Adrenal gland (tissue), 12 donors: ENCODE measurements around the gene TEX2. TPM values are rescaled to one million over a fixed set of nuclear protein-coding genes. Genes with fewer than 3 reads are reported as not detected.
"Not testable (repeated sequence)": the region's sequence is repeated elsewhere in the genome, so short reads cannot be mapped to it uniquely, and the experiment has no call there.

Experiments used
- DNase-seq, 7 donors: peaks; one replicate each; pipeline ENCODE4 v3.0.0-alpha.2; 2019 to 2020
- H3K27ac ChIP-seq, 5 donors: fragments of 200-600 bp; sonication (generic) in 4 of 5; 1 replicate in 3 of 5; 2 replicates in 2 of 5; pipeline versions ENCODE4 v1.5.1 to v1.8.0; 2016 to 2020; ENCODE audit warnings: mild to moderate bottlenecking in 1 of 5
- H3K27me3 ChIP-seq: fragments of 200-600 bp; 2 replicates; pipeline ENCODE4 v1.8.0; 2021
- H3K36me3 ChIP-seq, 2 donors: fragments of 200-600 bp; replicated peaks in 1 of 2; 1 replicate in 1 of 2; 2 replicates in 1 of 2; pipeline versions ENCODE4 v1.5.1 to v1.8.0; 2018 to 2022
- H3K4me1 ChIP-seq, 2 donors: fragments of 200-600 bp; replicated peaks in 1 of 2; 1 replicate in 1 of 2; 2 replicates in 1 of 2; pipeline versions ENCODE4 v1.5.1 to v1.8.0; 2018 to 2021
- H3K4me3 ChIP-seq, 4 donors: fragments of 200-600 bp; sonication (generic) in 3 of 4; one replicate each; pipeline ENCODE4 v1.5.1; 2016 to 2018
- H3K9me3 ChIP-seq, 3 donors: fragments of 200-600 bp; sonication (generic) in 1 of 3; replicated peaks in 1 of 3; 1 replicate in 2 of 3; 2 replicates in 1 of 3; pipeline versions ENCODE4 v1.5.1 to v1.8.0; 2016 to 2021
- POLR2A ChIP-seq, 2 donors: fragments of 450-650 bp; IDR thresholded peaks; one replicate each; pipeline ENCODE4 v1.6.1; 2017; ENCODE audit warnings: antibody characterized with exemption in 2 of 2, mild to moderate bottlenecking in 2 of 2, moderate library complexity in 1 of 2
- WGBS, 4 donors: extraction: QIAGEN DNeasy Blood & Tissue Kit in 2 of 4; methylation state at CpG; one replicate each; pipeline versions ENCODE4 v1.1.5 to v1.1.7; 2013 to 2017; 5-methylcytosine and 5-hydroxymethylcytosine counted together
- intact Hi-C, 2 donors: fragments of 100-400 bp; cut with DNase I; formaldehyde crosslinking; loops; one replicate each; pipeline versions ENCODE4 v1.14.1 to v1.15.0; 2022 to 2023
- polyA plus RNA-seq, 3 donors: library from polyadenylated mRNA; stranded (reverse); fragments of 200-250 nt in 2 of 3; fragments of 350-450 nt in 1 of 3; fragmentation: Illumina TruSeq in 1 of 3; extraction: RNeasy Lipid Tissue Mini Kit (QIAGEN cat#74804) in 1 of 3; gene quantifications; one replicate each; pipeline ENCODE4 v1.2.3, GENCODE V29; 2013 to 2014
- total RNA-seq, 9 donors: library from RNA; depleted of rRNA in 4 of 9; stranded (reverse); fragments of >200 nt in 4 of 9; fragments of 120-200 nt in 1 of 9; fragmentation: NEBNext Ultra II Directional in 1 of 9; extraction: Animal tissue kit (Norgen Biotek cat#: 25700) in 1 of 9; gene quantifications; one replicate each; pipeline versions ENCODE4 v1.1.0 to v1.2.4, GENCODE V29; 2013 to 2023
- TF ChIP-seq, protein P1 (sequence below), 6 experiments: fragments of 450-650 bp in 4 of 6; fragments of 200-600 bp in 2 of 6; sonication (generic) in 1 of 6; IDR thresholded peaks; 1 replicate in 5 of 6; 2 replicates in 1 of 6; pipeline versions ENCODE4 v1.5.1 to v1.8.0; 2016 to 2021; ENCODE audit warnings: antibody characterized with exemption in 6 of 6, mild to moderate bottlenecking in 2 of 6, moderate library complexity in 1 of 6
- donor health status: healthy with polysubstance abuse.
- donor health status: Bipolar disorder and iron deficiency.
- donor health status: DM: yes; HTN: yes; CAD: no.
- donor health status: DM: no; HTN: no; CAD: no.
- donor health status: DM: no; HTN: no; CAD: no.
- donor health status: DM: yes; HTN: yes; CAD: no.

TEX2 gene
- total and polyA plus RNA-seq, 12 donors = 12.0 to 91.5 (median 62.5) TPM

DNA sequence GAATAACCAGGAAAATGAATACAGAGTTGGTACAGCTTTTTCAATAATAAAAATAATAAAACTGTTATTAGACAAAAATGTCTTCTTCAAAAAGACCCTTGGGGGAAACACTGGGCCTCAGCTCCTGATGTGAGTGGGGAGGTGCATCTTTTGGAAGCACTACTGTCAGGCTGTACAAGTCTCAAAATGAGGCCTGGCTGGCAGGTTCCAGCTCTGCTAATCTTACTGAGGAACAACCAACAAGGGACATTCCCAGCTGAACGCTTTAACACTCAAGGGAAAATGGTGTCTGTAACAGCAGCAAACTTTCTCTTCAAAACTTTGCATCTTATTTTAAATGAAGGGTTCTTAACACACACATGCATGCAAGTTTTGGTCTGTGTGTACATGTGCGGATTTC lies 19.7 kb downstream of the TEX2 start:
- Histone ChIP-seq H3K4me1 (peaks cover 16 to 28% of the 10 kb centered on the region in 2 donors), H3K9me3 (no peaks in the 10 kb centered on the region), H3K36me3 (no peaks in the 10 kb centered on the region), H3K27me3 (no peaks in the 10 kb centered on the region), H3K4me3 (no peak overlapping the region), H3K27ac (no peak overlapping the region)
- TF ChIP-seq POLR2A (IDR thresholded peaks at IDR 0.05) = no peak
- TF ChIP-seq, protein P1, sequence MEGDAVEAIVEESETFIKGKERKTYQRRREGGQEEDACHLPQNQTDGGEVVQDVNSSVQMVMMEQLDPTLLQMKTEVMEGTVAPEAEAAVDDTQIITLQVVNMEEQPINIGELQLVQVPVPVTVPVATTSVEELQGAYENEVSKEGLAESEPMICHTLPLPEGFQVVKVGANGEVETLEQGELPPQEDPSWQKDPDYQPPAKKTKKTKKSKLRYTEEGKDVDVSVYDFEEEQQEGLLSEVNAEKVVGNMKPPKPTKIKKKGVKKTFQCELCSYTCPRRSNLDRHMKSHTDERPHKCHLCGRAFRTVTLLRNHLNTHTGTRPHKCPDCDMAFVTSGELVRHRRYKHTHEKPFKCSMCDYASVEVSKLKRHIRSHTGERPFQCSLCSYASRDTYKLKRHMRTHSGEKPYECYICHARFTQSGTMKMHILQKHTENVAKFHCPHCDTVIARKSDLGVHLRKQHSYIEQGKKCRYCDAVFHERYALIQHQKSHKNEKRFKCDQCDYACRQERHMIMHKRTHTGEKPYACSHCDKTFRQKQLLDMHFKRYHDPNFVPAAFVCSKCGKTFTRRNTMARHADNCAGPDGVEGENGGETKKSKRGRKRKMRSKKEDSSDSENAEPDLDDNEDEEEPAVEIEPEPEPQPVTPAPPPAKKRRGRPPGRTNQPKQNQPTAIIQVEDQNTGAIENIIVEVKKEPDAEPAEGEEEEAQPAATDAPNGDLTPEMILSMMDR (IDR thresholded peaks at IDR 0.05) = no peak
- DNase-seq = no peak
- intact Hi-C loops = no loop called here
- 91 to 98% (median 95%) methylated on average over 2 of the region's 2 CpGs for WGBS, 4 donors

- no peaks in the 10 kb centered on the region for H3K27me3 ChIP-seq
- WGBS, 4 donors = 92 to 96% (median 94%) methylated on average over 7 of the region's 7 CpGs
Observed at GRCh38 chr17:64242633-64243032, 20.4 kb downstream of the TEX2 start.

DNA sequence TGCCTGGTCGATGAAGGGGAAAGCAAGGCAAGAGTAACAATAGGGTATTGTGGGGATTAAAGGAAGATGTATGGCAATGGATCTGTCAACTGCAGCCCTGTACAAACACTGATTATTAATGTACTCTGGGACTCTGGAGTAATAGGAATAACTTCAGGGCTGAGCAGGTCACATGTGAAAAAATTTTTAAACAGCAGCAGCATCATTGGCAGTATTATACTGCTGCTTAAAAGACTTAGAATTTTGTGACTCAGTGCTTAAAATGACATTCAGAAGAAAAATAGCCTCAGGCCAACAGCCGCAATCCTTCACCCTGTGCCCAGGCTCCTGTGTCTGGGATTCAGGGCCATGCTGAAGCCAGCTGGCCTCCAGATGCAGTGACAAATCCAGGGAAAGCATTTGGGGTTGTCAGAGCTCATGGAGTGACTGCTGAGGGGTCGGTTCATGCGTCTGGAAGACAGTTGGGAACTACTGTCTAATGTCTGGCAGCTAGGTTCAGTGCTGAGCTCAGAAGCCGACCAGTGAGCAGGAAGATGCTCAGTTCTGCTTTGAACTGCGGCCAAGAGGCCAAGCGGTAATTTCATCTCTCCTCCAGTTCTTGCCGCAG lies 22.2 kb downstream of the TEX2 start:
- intact Hi-C loops = no loop called here
- peak overlapping the region; percentile 22 to 91 (median 73) for H3K27ac ChIP-seq
- no peaks in the 10 kb centered on the region for H3K9me3 ChIP-seq
- peak; percentile 65 to 92 (median 85) for DNase-seq
- no peaks in the 10 kb centered on the region for H3K27me3 ChIP-seq
- peaks cover 16 to 28% of the 10 kb centered on the region in 2 donors for H3K4me1 ChIP-seq
- no peak overlapping the region for H3K4me3 ChIP-seq
- no peaks in the 10 kb centered on the region for H3K36me3 ChIP-seq
- peak in 1 of 2 donors; percentile 43 for TF ChIP-seq POLR2A (IDR thresholded peaks at IDR 0.05)
- TF ChIP-seq, protein P1 (IDR thresholded peaks at IDR 0.05) = no peak
- WGBS, 4 donors = 7 to 15% (median 11%) methylated on average over 8 of the region's 8 CpGs

More at GRCh38 chr17:64242633-64243032, 20.4 kb downstream of the TEX2 start:
- DNase-seq = no peak
- TF ChIP-seq, protein P1 (IDR thresholded peaks at IDR 0.05) = no peak
- no peak for TF ChIP-seq POLR2A (IDR thresholded peaks at IDR 0.05)
- Histone ChIP-seq H3K4me3 (no peak overlapping the region), H3K9me3 (no peaks in the 10 kb centered on the region), H3K27ac (peak overlapping the region in 1 of 5 donors; percentile 62), H3K36me3 (no peaks in the 10 kb centered on the region), H3K4me1 (peaks cover 16 to 28% of the 10 kb centered on the region in 2 donors)
- intact Hi-C loops = no loop called here

GRCh38 chr17:64240261-64240740 lies 22.8 kb downstream of the TEX2 start:
- Histone ChIP-seq H3K27me3 (no peaks in the 10 kb centered on the region), H3K4me3 (no peak overlapping the region), H3K27ac (peak overlapping the region; percentile 22 to 91 (median 73)), H3K36me3 (no peaks in the 10 kb centered on the region), H3K4me1 (peaks cover 16 to 27% of the 10 kb centered on the region in 2 donors), H3K9me3 (no peaks in the 10 kb centered on the region)
- TF ChIP-seq, protein P1 (IDR thresholded peaks at IDR 0.05) = peak in 1 of 6 experiments; percentile 49
- TF ChIP-seq POLR2A (IDR thresholded peaks at IDR 0.05) = no peak
- intact Hi-C loops = no loop called here
- peak in 5 of 7 donors; percentile 26 to 65 (median 43) for DNase-seq
- 19 to 31% (median 22%) methylated on average over 5 of the region's 5 CpGs for WGBS, 4 donors

GRCh38 chr17:64238449-64238848 lies 24.6 kb downstream of the TEX2 start:
- DNase-seq, H3K9me3 ChIP-seq, H3K4me3 ChIP-seq, H3K27ac ChIP-seq, H3K27me3 ChIP-seq, H3K36me3 ChIP-seq, intact Hi-C loops: not testable (repeated sequence)
- WGBS, 4 donors = 79 to 97% (median 94%) methylated on average over 4 of the region's 4 CpGs
- peaks cover 22 to 28% of the 10 kb centered on the region in 2 donors for H3K4me1 ChIP-seq
